ENCODE results near the gene DUX4. TPM values are rescaled to one million over a fixed set of nuclear protein-coding genes. Genes with fewer than 3 reads are reported as not detected.
"Not testable (repeated sequence)": the region's sequence is repeated elsewhere in the genome, so short reads cannot be mapped to it uniquely, and the experiment has no call there.

DUX4 gene
- not detected for total RNA-seq
- long read RNA-seq, result 0 reads

GRCh38 chr4:190173428-190173827 lies at the start of gene DUX4:
TSS of gene DUX4 (plus strand) at chr4:190173774. CDS start at chr4:190173774, 0 bp downstream.
- DNase-seq; intact Hi-C loops (cut with DNase I); ATAC-seq (ENCODE audit: poor library complexity): not testable (repeated sequence)

GRCh38 chr4:190175436-190175835 lies 1.9 kb downstream of the DUX4 start:
- intact Hi-C loops (cut with DNase I); DNase-seq; ATAC-seq (ENCODE audit: poor library complexity): not testable (repeated sequence)

- intact Hi-C loops (cut with DNase I), result not testable (repeated sequence)
Observed at GRCh38 chr4:190177727-190178605, 4.4 kb downstream of the DUX4 start.

GRCh38 chr4:190178606-190178990 lies 5.0 kb downstream of the DUX4 start:
- intact Hi-C loops (cut with DNase I); DNase-seq: not testable (repeated sequence)
- ATAC-seq (ENCODE audit: poor library complexity), result peak; percentile 26

More at GRCh38 chr4:190177727-190178605, 4.4 kb downstream of the DUX4 start:
- peak; percentile 52 for ATAC-seq (ENCODE audit: poor library complexity)
- not testable (repeated sequence) for DNase-seq

GRCh38 chr4:190179030-190179739 lies 5.6 kb downstream of the DUX4 start:
- intact Hi-C loops (cut with DNase I); DNase-seq: not testable (repeated sequence)
- ATAC-seq (ENCODE audit: poor library complexity), result peak; percentile 83

- ATAC-seq (ENCODE audit: poor library complexity), result peak; percentile 67
- intact Hi-C loops (cut with DNase I); DNase-seq: not testable (repeated sequence)
Observed at GRCh38 chr4:190179740-190180094, 6.1 kb downstream of the DUX4 start.

DNA sequence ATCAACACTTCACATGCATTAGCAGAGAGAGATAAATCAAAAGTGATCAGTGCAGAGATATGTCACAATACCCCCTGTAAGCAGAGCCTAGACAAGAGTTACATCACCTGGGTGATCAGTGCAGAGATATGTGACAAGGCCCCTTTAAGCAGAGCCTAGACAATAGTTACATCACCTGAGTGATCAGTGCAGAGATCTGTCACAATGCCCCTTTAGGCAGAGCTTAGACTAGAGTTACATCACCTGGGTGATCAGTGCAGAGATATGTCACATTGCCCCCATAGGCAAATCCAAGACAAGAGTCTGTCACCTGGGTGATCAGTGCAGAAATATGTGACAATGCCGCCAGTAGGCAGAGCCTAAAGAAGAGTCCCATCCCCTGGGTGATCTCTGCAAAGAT lies 7.4 kb downstream of the DUX4 start:
- intact Hi-C loops (cut with DNase I); DNase-seq; ATAC-seq (ENCODE audit: poor library complexity): not testable (repeated sequence)

DNA sequence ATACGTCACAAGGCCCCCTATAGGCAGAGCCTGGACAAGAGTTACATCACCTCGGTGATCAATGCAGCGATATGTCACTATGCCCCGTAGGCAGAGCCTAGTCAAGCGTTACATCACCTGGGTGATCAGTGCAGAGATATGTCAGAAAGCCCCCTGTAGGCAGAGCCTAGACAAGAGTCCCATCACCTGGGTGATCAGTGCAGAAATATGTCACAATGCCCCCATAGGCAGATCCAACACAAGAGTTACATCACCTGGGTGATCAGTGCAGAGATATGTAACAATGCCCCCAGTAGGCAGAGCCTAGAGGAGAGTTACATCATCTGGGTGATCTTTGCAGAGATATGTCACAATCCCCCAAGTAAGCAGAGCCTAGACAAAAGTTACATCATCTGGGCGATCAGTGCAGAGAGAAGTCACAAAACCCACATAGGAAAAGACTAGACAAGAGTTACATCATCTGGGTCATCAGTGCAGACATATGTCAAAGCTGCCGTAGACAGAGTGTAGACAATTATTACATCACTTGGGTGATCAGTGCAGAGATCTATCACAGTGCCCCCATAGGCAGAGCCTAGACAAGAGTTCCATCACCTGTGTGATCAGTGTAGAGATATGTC lies 8.0 kb downstream of the DUX4 start:
- ATAC-seq (ENCODE audit: poor library complexity); intact Hi-C loops (cut with DNase I); DNase-seq: not testable (repeated sequence)

- ATAC-seq (ENCODE audit: poor library complexity); DNase-seq; intact Hi-C loops (cut with DNase I): not testable (repeated sequence)
Observed at GRCh38 chr4:190203510-190203909, 29.9 kb downstream of the DUX4 start.

Other genes with a start within 250 kb of the DUX4 start
- gene FRG1, start 232.9 kb upstream of the DUX4 start, total RNA-seq, result 31.7 TPM
- gene FRG2, start 146.5 kb upstream of the DUX4 start, total RNA-seq, result not detected
- not detected for gene DBET, start 109.3 kb upstream of the DUX4 start, total RNA-seq